Adipose tissue (tissue), 3 donors: Measurements from ENCODE around the gene ESCO1. TPM values are rescaled to one million over a fixed set of nuclear protein-coding genes. Genes with fewer than 3 reads are reported as not detected.
"Not testable (repeated sequence)": the region's sequence is repeated elsewhere in the genome, so short reads cannot be mapped to it uniquely, and the experiment has no call there.

Source experiments
- H3K27ac ChIP-seq: one replicate; pipeline ENCODE4 v1.5.1; 2013; ENCODE audit warnings: low read depth, low read length
- WGBS, 3 donors: extraction: QIAGEN DNeasy Blood & Tissue Kit; methylation state at CpG; one replicate each; pipeline ENCODE4 v1.1.7; 2013; 5-methylcytosine and 5-hydroxymethylcytosine counted together
- polyA plus RNA-seq, 3 donors: library from polyadenylated mRNA; stranded (reverse); fragments of 200-250 nt; gene quantifications; one replicate each; pipeline ENCODE4 v1.2.3, GENCODE V29; 2013
- donor health status: healthy with polysubstance abuse.
- donor health status: Bipolar disorder and iron deficiency.
- donor health status: healthy.

Gene ESCO1
- polyA plus RNA-seq, result 1 to 10 TPM; 4.5 to 9.6 (median 4.9) TPM

- peak within 1 kb of the TSS; percentile 29 for H3K27ac ChIP-seq
- 6 to 10% (median 9%) methylated on average over 71 to 74 of the region's 74 CpGs for whole genome bisulfite sequencing, 3 donors
These were observed at the start of gene ESCO1 for GRCh38 chr18:21600526-21601410. Gene ESCO1, minus strand, starts transcription at chr18:21600704. Its CDS starts 25,861 bp downstream, at chr18:21574843.

- not testable (repeated sequence) for H3K27ac ChIP-seq
- WGBS, 3 donors, result 95 to 100% (median 100%) methylated on average over 5 of the region's 5 CpGs
These were observed 39.9 kb upstream of the ESCO1 start for GRCh38 chr18:21640375-21640774.

GRCh38 chr18:21638822-21639221 is 38.3 kb upstream of the ESCO1 start:
- no peak overlapping the region for H3K27ac ChIP-seq
- 90 to 93% (median 92%) methylated on average over 3 of the region's 3 CpGs for WGBS, 3 donors

DNA sequence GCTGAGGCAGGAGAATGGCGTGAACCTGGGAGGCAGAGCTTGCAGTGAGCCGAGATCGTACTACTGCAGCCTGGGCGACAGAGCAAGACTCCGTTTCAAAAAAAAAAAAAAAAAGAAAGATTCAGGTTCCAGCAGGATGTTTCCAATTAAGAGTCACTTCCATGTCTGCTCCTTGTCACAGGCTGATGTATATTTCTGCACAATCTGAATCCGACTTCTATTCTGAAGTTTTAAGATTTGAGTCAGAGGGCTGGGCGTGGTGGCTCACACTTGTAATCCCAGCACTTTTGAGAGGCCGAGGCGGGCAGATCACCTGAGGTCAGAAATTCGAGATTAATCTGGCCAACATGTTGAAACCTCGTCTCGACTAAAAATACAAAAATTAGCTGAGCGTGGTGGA is 36.3 kb upstream of the ESCO1 start:
- 95 to 96% (median 95%) methylated on average over 13 of the region's 13 CpGs for WGBS, 3 donors
- no peak overlapping the region for H3K27ac ChIP-seq

- H3K27ac ChIP-seq, result no peak overlapping the region
- 86 to 90% (median 87%) methylated on average over 4 of the region's 4 CpGs for WGBS, 3 donors
These were observed 34.2 kb upstream of the ESCO1 start for GRCh38 chr18:21634588-21635199.

- WGBS, 3 donors, result 95 to 100% (median 100%) methylated on average over 1 of the region's 1 CpG
- H3K27ac ChIP-seq, result no peak overlapping the region
These were observed 31.9 kb upstream of the ESCO1 start for GRCh38 chr18:21632393-21632792.

GRCh38 chr18:21629089-21629832 is 28.8 kb upstream of the ESCO1 start:
- no peak overlapping the region for H3K27ac ChIP-seq
- WGBS, 3 donors, result 72 to 93% (median 79%) methylated on average over 9 of the region's 9 CpGs

DNA sequence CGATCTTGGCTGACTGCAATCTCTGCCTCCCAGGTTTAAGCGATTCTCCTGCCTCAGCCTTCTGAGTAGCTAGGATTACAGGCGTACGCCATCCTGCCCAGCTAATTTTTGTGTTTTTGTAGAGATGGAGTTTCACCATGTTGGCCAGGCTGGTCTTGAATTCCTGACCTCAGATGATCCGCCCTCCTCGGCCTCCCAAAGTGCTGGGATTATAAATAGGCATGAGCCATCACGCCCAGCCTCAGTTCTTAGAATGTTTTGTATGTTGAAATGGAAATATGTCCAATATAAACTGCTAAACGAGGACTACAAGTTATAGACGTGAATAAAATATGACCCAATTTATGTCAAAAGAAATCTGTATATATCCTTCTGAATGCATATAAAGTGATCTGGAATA is 21.1 kb upstream of the ESCO1 start:
- 92 to 94% (median 93%) methylated on average over 9 of the region's 9 CpGs for WGBS, 3 donors
- H3K27ac ChIP-seq, result not testable (repeated sequence)

- WGBS, 3 donors, result 0 to 1% (median 1%) methylated on average over 59 of the region's 59 CpGs
- H3K27ac ChIP-seq, result peak within 1 kb of the TSS; percentile 85
These were observed 11.9 kb upstream of the ESCO1 start, which contains the start of gene SNRPD1 for GRCh38 chr18:21612125-21613039. Gene SNRPD1, plus strand, starts transcription at chr18:21612314. Its CDS starts 116 bp downstream, at chr18:21612430.

DNA sequence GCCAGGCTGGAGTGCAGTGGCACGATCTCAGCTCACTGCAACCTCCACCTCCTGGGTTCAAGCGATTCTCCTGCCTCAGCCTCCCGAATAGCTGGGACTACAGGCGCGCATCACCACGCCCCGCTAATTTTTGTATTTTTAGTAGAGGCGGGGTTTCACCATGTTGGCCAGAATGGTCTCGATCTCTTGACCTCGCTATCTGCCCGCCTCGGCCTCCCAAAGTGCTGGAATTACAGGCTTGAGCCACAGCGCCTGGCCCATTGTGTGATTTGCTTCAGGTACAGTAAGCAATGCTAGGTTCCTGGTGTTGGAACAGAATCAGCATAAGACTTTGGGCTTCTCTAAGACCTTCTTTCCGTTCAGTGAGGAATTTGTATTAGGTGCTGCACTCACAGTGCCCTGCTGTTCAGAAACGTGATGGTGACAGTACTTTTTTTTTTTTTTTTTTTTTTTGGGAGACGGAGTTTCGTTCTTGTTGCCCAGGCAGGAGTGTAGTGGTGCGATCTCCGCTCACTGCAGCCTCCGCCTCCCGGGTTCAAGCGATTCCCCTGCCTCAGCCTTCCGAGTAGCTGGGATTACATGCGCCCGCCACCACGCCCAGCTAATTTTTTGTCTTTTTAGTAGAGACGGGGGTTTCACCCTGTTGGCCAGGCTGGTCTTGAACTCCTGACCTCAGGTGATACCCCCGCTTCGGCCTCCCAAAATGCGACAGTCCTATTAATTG is 11.1 kb upstream of the ESCO1 start:
- H3K27ac ChIP-seq, result not testable (repeated sequence)
- WGBS, 3 donors, result 54 to 62% (median 62%) methylated on average over 29 to 30 of the region's 30 CpGs

- no peak overlapping the region for H3K27ac ChIP-seq
These were observed 4.7 kb upstream of the ESCO1 start for GRCh38 chr18:21605213-21605612.

GRCh38 chr18:21604671-21605070 is 4.2 kb upstream of the ESCO1 start:
- H3K27ac ChIP-seq, result no peak overlapping the region
- WGBS, 3 donors, result 33 to 45% (median 34%) methylated on average over 2 of the region's 2 CpGs

GRCh38 chr18:21602299-21602587 is 1.7 kb upstream of the ESCO1 start:
- whole genome bisulfite sequencing, 3 donors, result 61 to 86% (median 65%) methylated on average over 5 of the region's 5 CpGs
- H3K27ac ChIP-seq, result no peak overlapping the region

GRCh38 chr18:21599585-21600525 is 649 bp downstream of the ESCO1 start:
- WGBS, 3 donors, result 0 to 1% (median 1%) methylated on average over 61 to 67 of the region's 67 CpGs
- H3K27ac ChIP-seq, result peak overlapping the region; percentile 29

GRCh38 chr18:21598726-21599584 is 1.5 kb downstream of the ESCO1 start:
- H3K27ac ChIP-seq, result no peak overlapping the region
- WGBS, 3 donors, result 38 to 66% (median 64%) methylated on average over 18 of the region's 18 CpGs

- WGBS, 3 donors, result 48 to 59% (median 50%) methylated on average over 1 of the region's 1 CpG
- H3K27ac ChIP-seq, result no peak overlapping the region
These were observed 2.9 kb downstream of the ESCO1 start for GRCh38 chr18:21597620-21598019.
